Stimulated activated CD8-positive, alpha-beta memory T cell treated with anti-CD3 and anti-CD28 coated beads, Interleukin-2, amount 100 ng/mL, for 1 hour (primary cell): Measurements from ENCODE around the gene COA7.
A peak's percentile ranks its signal among the peaks of the same experiment; 100 is the strongest.
"Not testable (repeated sequence)": the region's sequence is repeated elsewhere in the genome, so short reads cannot be mapped to it uniquely, and the experiment has no call there.

ENCODE experiments used
- DNase-seq, 2 donors: peaks; one replicate each; pipeline ENCODE4 v3.0.0-alpha.2; 2020; ENCODE audit warnings: low read depth in 2 of 2

The COA7 gene

DNA sequence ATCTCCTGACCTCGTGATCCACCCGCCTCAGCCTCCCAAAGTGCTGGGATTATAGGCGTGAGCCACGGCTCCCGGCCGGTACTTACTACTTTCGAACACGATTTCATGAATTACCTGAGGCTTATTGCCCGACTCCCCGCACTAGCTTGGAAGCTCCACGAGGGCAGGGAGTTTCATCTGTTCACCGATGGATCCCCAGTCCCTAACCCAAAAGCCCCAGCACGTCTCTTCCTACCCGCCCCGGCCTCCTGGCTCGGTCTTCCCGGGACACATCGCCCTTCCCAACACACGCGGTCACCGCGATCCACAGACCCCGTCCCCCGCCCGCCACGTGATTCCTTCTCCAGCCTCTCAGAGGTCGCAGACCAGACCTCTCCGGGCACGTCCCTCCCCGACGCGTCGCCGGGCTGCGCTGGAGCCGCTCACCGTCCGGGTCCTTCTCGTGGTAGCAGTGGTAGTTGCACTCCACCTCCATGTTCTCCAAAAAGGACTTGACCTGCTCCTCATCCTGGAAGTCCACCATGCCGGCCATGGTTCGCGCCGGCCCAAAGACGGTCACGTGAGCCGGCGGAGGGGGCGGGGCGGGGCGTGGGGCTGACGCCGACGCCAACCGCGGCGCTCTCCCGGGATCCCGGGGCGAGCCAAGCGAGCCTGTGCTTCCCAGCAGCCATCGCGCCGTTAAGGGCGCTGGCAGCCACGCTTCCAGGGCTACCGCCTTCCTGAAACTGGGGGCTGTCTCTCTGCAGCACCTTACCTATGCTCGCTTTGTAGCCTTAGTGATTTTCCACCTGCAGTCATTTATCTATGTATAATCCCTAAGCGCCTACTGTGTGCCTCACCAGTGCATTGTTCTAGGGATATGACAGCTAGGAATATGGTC is at the start of gene COA7:
Gene COA7 (minus strand): TSS at position 553 of the 880 bp plus-strand sequence. CDS start 21 bp downstream, at position 532.
- peak; percentile 20 to 36 for DNase-seq

DNA sequence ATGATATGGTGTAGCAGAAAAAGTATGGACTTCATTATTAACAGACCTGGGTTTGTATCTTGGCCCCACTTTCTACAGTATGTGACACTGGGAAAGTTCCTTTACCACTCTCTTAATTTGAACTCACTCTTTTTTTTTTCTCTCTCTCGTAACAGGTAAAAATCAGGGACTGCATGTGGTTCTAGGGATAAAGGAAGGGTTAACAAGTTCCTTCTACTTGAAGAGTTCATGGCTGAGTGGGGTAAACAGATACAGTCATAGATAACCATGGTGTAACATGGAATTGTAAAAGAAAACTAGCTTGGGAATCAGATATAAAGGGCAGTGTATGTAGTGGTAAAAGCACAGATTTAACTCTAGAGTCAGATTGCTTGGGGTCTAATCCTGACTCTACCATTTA is 49.3 kb upstream of the COA7 start:
- DNase-seq: no peak

DNA sequence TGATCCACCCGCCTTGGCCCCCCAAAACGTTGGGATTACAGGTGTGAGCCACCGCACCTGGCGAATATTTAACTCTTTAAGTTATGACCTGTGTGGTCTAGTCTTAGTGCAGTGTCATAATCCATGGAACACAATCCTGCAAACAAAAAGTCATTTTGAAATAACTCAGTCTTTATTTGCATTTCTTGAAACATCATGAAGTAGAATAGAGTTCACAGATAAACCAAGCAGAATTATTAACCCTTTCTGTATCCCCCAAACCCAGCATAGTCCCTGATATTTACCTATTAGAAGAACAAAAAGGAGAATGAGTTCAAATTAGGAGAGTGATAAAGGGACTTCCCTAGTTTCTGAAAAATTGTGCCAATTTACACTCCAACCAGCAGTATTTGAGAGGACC is 48.0 kb upstream of the COA7 start:
- no peak for DNase-seq

DNA sequence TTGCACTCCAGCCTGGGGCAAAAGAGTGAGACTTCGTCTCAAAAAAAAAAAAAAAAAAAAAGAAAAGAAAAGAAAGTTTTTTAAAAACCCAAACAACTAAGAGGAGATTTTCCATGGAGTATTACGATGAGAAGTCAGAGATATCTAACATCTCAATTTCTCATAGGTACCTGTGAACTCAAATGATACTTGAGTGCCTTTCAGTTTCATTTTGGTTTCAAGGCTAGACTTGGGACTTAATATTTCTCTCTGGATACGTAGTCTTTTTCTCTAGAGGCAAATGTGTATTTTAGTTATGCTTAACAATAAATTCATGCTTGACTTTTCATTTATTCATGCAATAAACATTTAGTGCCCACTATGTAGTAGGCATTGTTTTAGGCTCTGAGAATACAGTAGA is 43.1 kb upstream of the COA7 start:
- DNase-seq: no peak

DNA sequence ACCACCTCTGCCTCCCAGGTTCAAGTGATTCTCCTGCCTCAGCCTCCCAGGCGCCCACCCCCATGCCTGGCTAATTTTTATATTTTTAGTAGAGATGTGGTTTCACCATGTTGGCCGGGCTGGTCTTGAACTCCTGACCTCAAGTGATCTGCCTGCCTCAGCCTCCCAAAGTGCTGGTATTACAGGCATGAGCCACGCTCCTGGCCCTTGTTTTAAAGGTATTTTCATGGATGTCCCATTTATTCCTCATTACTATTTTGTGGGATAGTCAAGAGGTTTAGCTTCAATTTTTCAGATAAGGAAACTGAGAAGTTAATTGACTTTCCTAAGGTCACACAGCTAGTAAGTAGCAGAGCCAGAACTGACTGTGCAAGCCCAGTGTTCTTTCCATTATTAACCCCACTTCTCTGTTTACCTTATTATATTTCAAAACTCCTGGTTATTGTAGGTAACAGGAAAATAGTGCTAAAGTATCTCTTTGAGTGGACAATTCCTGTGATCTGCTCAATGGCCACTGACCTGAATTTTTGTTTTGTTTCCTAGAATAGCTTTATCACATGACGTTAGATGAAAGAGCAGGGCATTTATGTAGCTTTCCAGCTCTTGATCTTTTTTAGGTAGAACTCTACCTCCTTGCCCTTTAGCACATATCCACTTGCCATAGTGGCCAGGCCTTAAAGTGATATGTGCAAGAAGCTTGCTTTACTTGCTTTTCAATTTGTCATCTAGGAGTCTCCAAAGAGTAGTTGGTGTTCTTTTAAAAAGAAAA is 41.7 kb upstream of the COA7 start:
- no peak for DNase-seq

DNA sequence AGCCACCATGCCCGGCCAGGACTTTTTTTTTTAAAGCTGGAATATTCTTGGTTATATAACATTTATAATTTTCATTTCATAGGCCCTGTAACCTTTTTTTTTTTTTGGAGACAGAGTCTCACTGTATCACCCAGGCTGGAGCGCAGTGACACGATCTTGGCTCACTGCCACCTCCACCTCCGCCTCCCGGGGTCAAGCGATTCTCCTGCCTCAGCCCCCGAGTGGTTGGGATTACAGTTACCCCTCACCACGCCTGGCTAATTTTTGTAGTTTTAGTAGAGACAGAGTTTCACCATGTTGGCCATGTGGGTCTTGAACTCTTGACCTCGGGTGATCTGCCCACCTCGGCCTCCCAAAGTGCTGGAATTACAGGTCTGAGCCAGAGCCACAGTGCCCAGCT is 40.7 kb upstream of the COA7 start:
- no peak for DNase-seq

DNA sequence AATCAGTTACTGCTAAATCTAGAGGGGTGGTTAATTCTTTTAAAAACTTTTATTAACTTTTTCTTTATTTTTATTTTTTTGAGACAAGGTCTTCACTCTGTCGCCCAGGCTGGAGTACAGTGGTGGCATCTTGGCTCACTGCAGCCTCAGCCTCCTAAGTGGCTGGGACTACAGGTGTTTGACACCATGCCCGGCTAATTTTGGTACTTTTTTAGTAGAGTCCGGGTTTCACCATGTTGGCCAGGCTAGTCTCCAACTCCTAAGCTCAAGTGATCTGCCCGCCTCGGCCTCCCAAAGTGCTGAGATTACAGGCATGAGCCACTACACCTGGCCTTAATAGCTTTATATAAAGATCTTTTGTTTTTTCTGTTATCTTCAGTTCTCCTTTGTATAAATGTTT is 40.0 kb upstream of the COA7 start:
- no peak for DNase-seq

DNA sequence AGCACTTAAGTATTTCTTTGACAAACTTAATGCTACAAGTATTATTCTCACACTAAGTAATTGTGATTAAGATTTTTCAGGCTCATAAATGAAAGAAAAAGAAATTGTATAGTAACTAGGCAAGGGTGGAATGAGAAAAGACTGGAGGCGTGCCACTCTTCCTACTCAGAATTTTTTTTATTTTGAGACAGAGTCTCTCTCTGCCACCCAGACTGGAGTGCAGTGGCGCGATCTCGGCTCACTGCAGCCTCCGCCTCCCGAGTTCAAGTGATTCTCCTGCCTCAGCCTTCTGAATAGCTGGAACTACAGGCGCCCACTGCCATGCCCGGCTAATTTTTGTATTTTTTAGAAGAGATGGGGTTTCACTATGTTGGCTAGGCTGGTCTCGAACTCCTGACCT is 37.2 kb upstream of the COA7 start:
- not testable (repeated sequence) for DNase-seq

DNA sequence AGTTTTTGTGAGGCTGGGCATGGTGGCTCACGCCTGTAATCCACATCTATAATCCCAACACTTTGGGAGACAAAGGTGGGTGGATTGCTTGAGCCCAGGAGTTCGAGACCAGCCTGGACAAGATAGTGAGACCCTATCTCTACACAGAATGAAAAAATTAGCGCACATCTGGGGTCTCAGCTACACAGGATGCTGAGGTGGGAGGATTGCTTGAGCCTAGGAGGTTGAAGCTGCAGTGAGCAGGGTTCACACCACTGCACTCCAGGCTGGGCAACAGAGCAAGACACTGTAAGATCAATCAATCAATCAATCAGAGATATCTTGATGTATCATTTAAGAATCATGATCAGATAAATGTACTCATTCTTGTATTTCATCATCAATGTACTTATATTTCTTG is 35.2 kb upstream of the COA7 start:
- DNase-seq: no peak

DNA sequence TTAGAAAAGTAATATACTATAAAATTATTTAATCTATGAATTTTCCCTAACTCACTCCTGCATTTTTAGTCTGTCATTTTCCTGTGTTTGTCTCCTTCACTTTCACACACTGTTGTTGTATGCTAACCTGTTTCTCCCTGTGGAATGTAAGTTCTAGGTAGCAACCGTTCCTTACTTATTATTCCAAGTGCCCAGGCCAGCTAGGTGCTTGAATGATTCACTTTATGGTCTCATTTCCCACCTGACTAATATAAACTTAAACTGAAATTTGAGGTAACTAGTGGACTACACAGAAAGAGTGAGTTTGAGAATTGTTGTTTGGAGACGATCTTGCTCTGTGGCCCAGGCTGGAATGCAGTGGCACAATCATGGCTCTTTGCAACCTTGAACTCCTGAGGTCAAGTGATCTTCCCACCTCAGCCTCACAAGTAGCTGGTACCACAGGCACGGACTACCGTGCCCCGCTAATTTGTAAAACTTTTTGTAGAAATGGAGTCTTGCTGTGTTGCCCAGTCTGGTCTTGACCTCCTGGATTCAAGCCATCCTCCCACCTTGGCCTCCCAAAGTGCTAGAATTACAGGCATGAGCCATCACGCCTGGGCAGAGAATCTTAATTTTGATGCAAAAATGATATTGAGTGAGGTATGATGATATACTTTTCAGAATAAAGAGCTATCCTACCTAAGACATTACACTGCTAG is 30.0 kb upstream of the COA7 start:
- no peak for DNase-seq

DNA sequence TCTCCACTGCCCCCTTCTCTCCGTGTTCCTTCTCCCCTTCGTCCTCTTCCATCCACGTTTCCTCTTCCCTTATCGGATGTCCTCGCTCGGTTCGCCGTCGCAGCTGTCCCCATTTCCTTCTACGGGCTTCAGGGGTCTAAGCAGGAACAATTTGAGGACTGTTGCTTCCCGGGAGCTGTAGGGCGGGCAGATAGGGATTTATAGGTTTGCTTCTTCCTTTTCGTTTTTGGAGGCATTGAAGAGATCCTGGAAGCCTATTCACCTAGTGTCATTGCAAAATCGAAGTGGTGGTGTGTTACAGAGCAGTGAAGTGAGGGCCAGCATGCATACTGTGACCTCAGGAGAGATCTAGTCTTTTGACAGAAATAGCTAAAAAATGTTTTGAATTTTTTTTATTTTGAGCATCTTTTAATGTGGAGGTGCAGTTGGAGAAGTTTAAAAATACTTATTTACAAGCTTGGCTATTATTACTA is 29.0 kb upstream of the COA7 start:
- DNase-seq: no peak

DNA sequence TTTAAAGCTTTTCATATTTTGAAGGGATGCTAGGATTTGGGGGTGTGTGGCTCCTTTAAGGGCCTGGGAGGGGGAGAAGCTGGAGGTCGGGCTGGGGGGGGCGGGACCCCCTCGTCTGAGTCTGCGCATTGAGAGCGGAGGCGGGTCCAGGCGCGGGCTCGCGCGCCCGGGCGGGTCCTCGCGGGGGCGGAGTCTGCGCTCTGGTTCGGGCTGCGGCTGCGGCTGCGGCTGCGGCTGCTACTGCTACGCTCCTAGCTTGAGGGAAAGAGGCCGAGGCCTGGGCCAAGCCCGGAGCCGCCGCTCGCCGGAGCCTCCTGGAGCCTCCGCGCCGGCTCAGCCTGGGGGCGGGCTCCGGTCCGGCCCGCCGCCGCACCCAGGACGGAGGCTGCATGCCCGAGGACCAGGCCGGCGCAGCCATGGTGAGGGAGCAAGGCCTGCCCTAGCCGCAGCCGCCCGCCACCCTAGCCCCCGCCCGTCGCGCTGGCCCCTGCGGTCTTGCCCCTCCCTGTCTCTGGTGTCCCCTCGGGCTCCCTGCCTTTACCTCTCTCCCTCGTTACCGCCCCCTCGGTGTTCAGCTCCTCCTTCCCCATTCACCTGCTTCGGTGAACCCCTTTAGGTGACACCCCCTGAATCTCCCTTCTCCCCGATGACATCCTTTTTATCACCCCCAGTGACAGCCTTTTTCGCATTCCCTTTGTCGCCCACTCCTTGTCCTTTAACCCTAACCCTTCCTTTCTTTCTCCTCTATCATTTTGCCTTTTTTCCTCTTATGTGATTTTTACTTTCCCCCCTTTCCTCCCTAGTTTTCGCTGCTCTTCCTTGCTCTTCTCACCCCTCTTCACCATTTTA is 28.3 kb upstream of the COA7 start, which contains the start of gene ZYG11B:
Gene ZYG11B (plus strand): TSS at position 189 of the 849 bp plus-strand sequence. CDS start 201 bp downstream, at position 390.
- peak; percentile 80 to 85 for DNase-seq

DNA sequence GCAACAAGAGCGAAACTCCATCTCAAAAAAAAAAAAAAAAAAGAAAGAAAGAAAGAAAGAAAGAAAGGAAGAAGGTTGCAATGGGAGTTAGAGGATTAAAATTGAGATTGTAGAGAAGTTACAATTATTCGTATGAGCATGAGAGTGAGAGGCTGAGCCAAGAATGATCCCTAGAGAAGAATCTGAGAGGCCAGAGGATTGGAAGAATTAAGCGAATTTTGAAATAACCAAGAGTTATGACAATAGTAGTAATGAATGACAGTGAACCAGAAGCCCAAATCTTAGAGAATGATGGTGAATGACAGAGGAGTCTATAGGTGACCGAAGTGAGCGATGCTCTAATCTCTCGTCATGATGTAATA is 27.7 kb upstream of the COA7 start:
- no peak for DNase-seq

DNA sequence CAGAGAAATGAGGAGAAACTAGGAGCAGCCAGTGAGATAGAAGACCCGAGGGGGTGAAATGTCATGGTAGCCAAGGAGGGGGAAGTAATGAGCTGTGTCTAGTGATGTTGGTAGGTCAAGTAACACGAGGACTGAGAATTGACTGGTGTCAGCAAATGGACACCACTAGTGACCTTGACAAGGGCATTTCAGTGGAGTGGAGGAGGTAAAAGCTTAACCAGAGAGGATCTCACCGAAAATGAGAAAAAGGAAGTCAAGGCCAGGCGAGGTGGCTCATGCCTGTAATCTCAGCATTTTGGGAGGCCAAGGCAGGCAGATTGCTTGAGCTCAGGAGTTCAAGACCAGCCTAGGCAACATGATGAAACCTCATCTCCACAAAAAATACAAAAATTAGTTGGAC is 25.1 kb upstream of the COA7 start:
- no peak for DNase-seq

DNA sequence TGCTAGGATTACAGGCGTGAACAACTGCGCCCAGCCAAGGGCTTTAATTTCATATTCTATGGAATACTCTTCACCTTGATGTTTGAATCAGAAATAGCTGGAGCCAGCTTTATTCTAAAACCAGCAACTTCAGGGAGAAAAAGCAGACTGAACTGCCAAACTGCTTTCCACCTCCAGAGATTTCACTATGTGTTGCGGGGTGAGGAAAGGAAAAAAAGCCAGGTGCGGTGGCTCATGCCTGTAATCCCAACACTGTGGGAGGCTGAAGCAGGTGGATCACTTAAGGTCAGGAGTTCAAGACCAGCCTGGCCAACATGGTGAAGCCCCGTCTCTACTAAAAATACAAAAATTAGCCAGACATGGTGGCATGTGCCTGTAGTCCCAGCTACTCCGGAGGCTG is 17.1 kb upstream of the COA7 start:
- not testable (repeated sequence) for DNase-seq

DNA sequence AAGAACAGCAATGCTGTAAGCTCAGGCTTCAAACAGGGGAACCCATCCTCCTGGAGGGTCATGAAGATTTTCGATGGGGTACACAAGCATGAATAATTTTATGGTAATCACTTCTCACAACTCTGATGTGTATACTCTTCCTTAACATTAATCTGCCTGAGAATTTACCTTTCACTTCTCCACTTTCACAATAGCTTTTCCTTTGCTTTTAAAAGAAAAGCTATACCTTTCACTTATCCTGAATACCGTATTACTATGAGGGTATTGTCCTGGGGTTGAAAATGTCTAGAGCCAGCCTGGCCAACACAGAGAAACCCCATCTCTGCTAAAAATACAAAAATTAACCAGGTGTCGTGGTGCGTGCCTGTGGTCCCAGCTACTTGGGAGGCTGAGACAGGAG is 15.4 kb upstream of the COA7 start:
- no peak for DNase-seq

DNA sequence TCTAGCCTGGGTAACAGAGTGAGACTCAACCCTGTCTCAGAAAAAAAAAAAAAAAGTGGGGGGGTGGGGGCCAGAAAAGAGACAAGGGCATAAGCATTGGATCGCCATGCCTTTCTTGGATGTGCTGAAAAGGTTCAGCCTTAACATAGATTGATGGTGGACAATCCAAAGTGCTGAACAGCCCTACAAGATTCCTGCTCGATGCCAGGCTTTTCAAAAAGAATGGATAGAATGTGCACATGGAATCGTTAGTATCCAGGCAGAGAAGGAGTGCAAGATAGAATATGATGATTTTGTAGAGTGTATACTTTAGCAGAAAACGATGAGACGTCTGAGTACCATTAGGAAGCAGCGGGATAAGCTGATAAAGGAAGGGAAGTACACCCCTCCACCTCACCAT is 10.9 kb upstream of the COA7 start:
- DNase-seq: no peak

DNA sequence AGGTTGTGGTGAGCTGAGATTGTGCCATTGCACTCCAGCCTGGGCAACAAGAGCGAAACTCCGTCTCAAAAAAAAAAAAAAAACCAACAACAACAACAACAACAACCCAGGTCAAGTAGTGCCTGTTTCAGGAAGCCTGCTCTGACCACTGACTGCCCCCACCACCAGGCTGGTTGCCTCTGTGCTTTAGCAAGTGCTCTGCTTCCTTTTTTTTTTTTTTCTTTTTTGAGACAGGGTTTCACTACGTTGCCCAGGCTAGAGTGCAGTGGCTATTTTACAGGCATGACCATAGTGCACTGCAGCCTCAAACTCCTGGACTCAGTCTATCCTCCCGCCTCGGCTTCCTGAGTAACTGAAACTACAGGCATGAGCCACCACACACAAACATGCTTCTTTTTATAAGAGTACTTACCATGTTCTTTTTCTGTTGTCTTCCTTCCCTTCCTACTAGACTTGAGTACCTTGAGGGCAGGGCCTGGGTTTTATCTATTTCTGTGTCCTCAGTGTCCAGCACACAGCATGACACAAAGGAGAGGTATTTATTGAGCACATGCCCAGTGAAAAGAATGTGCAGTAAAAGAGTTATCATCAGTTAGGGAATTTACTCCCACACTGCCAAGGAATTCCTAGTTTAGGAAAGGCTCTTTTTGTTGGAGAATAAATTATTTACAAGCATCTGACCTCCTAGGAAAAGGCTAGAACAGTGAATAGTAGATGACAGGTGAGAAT is 9.9 kb upstream of the COA7 start:
- DNase-seq: no peak

DNA sequence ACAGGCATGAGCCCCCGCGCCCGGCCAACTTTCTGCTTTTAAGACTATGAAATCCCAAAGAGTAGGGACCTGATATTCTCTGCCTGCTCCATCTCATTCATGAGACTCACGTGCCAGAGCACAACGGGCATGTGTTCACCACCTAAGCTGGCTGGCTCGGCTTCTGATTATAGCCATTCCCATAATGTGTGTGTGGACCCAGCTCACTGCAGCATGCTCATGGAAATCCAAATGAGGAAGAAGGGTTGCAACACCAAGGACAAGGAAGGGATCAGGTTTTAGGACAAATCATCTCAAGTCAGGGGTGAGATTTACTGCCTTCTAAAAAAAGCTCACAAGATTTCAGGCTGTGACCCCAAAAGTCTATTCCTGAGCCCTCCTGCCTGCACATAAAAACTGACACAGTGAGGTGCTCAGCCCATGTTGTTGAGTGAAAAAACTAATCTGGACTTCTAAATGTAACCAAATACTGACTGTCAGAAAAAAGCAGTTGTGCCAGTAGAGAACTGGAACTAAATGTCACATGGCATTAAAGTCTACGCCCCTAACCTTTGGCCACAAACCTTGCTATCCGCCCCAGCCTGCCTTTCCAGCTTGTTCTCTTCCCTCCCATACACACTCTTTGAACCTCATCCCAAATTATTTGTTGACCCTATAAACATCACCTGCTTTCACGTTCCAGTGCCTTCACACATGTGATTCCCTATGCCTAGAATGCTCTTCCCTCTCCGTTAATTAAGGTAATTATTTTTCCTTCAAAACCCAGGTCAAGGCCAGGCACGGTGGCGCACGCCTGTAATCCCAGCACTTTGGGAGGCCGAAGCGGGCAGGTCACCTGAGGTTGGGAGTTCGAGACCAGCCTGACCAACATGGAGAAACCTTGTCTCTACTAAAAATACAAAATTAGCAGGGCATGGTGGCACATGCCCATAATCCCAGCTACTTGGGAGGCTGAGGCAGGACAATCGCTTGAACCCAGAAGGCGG is 9.1 kb upstream of the COA7 start:
- no peak for DNase-seq
